ENCODE results near the gene CFI. TPM values are rescaled to one million over a fixed set of nuclear protein-coding genes. Genes with fewer than 3 reads are reported as not detected.

CFI gene
- total RNA-seq, 3 donors from 2014 or later, result 3.3 to 11.8 (median 6.6) TPM

DNA sequence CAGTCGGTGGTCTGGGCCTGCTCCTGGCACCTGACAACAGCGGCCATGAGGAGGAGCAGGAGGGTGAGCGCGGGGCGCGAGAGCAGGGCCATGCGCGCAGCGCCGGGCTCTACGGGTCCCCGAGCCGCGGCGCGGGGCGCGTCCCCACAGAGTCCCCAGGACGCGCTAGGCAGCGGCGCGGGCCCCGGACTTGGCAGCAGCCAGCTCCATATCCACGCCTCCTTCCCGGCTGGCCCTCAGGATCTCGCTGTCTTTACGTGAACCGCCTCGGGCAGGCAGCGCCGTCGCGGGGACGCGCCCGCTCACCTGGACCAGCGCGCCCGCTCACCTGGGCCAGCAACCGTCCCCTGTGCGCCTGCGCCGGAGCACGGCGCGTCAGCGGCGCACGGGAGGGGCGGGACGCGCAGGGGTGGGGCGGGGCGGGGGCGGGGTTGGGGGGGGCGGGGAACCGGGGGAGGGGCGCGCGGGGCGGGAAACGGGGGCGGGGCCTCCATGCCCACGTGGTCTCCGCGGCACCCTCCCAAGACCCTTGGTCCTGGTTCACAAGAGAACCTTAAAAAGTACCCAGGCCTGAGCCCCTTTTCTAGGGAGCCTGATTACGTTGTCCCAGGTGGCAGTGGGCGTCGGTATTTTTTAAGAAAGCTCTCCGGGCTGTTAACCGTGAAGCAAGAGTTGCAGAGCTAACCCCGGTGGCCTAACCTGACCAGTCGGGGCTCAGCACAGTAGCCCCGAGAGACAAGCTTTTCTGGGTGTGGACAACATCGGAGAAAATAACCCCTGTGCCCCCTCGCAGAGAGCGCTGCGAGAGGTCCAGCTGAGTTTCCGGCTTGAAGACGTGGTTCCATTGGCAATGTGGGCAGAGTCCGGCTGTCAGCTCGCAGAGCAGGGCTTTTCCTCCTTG lies 71.8 kb downstream of the CFI start, which contains the start of gene PLA2G12A:
PLA2G12A (minus strand) TSS at position 353 of the 901 bp plus-strand sequence; CDS start at position 92, 261 bp downstream.
- DNase-seq (peak; percentile 88 to 94 (median 93)), ATAC-seq (peak; percentile 98)
- TF ChIP-seq, protein P1, sequence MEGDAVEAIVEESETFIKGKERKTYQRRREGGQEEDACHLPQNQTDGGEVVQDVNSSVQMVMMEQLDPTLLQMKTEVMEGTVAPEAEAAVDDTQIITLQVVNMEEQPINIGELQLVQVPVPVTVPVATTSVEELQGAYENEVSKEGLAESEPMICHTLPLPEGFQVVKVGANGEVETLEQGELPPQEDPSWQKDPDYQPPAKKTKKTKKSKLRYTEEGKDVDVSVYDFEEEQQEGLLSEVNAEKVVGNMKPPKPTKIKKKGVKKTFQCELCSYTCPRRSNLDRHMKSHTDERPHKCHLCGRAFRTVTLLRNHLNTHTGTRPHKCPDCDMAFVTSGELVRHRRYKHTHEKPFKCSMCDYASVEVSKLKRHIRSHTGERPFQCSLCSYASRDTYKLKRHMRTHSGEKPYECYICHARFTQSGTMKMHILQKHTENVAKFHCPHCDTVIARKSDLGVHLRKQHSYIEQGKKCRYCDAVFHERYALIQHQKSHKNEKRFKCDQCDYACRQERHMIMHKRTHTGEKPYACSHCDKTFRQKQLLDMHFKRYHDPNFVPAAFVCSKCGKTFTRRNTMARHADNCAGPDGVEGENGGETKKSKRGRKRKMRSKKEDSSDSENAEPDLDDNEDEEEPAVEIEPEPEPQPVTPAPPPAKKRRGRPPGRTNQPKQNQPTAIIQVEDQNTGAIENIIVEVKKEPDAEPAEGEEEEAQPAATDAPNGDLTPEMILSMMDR (IDR thresholded peaks at IDR 0.05), result no peak
- H3K4me1 ChIP-seq (ENCODE audit: low read depth), result no peaks in the 10 kb centered on the region
- no peaks in the 10 kb centered on the region for H3K36me3 ChIP-seq (ENCODE audit: low read depth)
- no peaks in the 10 kb centered on the region for H3K9me3 ChIP-seq
- intact Hi-C loops (cut with DNase I, micrococcal nuclease), result no loop called here
- peak within 1 kb of the TSS; percentile 61 for H3K4me3 ChIP-seq

DNA sequence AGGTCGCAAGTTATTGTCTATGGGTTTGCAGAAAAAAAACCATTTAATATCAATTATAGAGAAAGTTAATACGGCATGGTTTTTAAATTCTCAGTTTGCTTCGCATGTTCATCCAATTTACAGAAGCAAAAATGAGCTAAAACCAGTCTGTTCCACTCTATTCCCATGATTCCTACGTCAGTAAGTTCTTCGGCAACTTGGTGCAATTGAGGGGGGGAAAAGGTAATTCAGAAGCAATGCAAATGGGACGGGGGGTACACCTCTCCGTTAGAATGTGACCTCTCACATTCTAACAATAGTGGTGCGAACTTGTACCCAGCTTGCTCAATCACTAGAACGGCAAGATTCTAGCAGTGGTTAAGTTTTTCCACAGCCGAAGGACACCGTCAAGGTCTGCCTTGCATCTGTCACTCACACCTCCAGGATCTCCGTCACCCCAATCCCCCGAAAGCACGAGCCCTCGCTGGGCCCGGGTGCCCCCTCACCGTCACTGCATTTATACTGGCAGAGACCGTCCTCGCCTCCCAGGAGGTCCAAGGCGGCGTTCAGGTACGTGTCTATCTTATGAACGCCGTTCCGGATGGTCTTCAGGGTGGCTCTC lies 72.6 kb downstream of the CFI start:
- TF ChIP-seq, protein P1 (IDR thresholded peaks at IDR 0.05), result no peak
- intact Hi-C loops (cut with DNase I, micrococcal nuclease), result no loop called here
- Histone ChIP-seq H3K36me3 (ENCODE audit: low read depth) (no peaks in the 10 kb centered on the region), H3K9me3 (no peaks in the 10 kb centered on the region), H3K4me1 (ENCODE audit: low read depth) (no peaks in the 10 kb centered on the region), H3K4me3 (peak overlapping the region; percentile 61)
- DNase-seq, result no peak
- no peak for ATAC-seq

DNA sequence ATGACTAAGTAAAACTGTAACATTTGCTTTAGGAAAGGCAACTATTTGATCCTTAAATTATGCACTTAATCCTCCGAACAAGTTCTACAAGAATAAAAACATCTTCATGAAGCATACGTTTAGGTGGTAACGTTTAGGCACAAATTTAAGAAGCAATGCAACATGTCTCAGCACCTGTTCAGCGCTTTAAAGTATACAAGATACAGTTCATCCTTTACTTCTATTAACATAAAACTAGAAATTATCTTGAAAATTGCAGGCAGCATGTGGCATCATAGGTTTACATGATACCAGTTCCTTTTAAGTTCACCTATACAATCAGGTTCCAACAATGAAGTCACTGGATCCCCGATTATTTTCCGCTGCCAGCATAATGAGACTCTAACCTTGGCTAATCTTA lies 73.4 kb downstream of the CFI start:
- Histone ChIP-seq H3K36me3 (ENCODE audit: low read depth) (no peaks in the 10 kb centered on the region), H3K9me3 (no peaks in the 10 kb centered on the region), H3K4me1 (ENCODE audit: low read depth) (no peaks in the 10 kb centered on the region), H3K4me3 (no peak overlapping the region)
- ATAC-seq, result no peak
- intact Hi-C loops (cut with DNase I, micrococcal nuclease), result no loop called here
- TF ChIP-seq, protein P1 (IDR thresholded peaks at IDR 0.05), result no peak
- no peak for DNase-seq

GRCh38 chr4:109723110-109723509 lies 78.7 kb downstream of the CFI start:
- intact Hi-C loops (cut with DNase I, micrococcal nuclease), result no loop called here
- Histone ChIP-seq H3K36me3 (ENCODE audit: low read depth) (no peaks in the 10 kb centered on the region), H3K4me1 (ENCODE audit: low read depth) (no peaks in the 10 kb centered on the region), H3K4me3 (no peak overlapping the region), H3K9me3 (no peaks in the 10 kb centered on the region)
- DNase-seq (no peak), ATAC-seq (no peak)
- TF ChIP-seq, protein P1 (IDR thresholded peaks at IDR 0.05), result no peak

GRCh38 chr4:109722357-109722756 lies 79.4 kb downstream of the CFI start:
- intact Hi-C loops (cut with DNase I, micrococcal nuclease), result no loop called here
- H3K4me1 ChIP-seq (ENCODE audit: low read depth), result no peaks in the 10 kb centered on the region
- H3K36me3 ChIP-seq (ENCODE audit: low read depth), result no peaks in the 10 kb centered on the region
- ATAC-seq, result no peak
- TF ChIP-seq, protein P1 (IDR thresholded peaks at IDR 0.05), result no peak
- H3K9me3 ChIP-seq, result no peaks in the 10 kb centered on the region
- no peak overlapping the region for H3K4me3 ChIP-seq
- DNase-seq, result no peak
